Tibial artery (tissue), 4 donors: ENCODE measurements around the gene SYNE3.

Experiments used
- DNase-seq, 2 donors: peaks; one replicate each; pipeline ENCODE4 v3.0.0-alpha.2; 2019
- H3K27ac ChIP-seq, 2 donors: fragments of 200-600 bp; sonication (generic) in 1 of 2; 1 replicate in 1 of 2; 2 replicates in 1 of 2; pipeline ENCODE4 v1.5.1; 2018 to 2019; ENCODE audit warnings: mild to moderate bottlenecking in 1 of 2
- H3K27me3 ChIP-seq, 2 donors: fragments of 200-600 bp; sonication (generic) in 1 of 2; one replicate each; pipeline versions ENCODE4 v1.5.1 to v1.6.0; 2016 to 2019
- H3K36me3 ChIP-seq, 3 donors: fragments of 200-600 bp; sonication (generic) in 2 of 3; one replicate each; pipeline ENCODE4 v1.5.1; 2016 to 2019; ENCODE audit warnings: mild to moderate bottlenecking in 2 of 3
- H3K4me1 ChIP-seq, 4 donors: fragments of 200-600 bp; sonication (generic) in 2 of 4; 1 replicate in 3 of 4; 2 replicates in 1 of 4; pipeline ENCODE4 v1.5.1; 2016 to 2019
- H3K4me3 ChIP-seq, 2 donors: fragments of 200-600 bp; sonication (generic) in 1 of 2; 1 replicate in 1 of 2; 2 replicates in 1 of 2; pipeline ENCODE4 v1.5.1; 2018 to 2019; ENCODE audit warnings: mild to moderate bottlenecking in 2 of 2
- H3K9me3 ChIP-seq, 3 donors: fragments of 200-600 bp; sonication (generic) in 1 of 3; one replicate each; pipeline ENCODE4 v1.5.1; 2016 to 2019
- CTCF ChIP-seq, 2 experiments: fragments of 200-600 bp in 1 of 2; fragments of 450-650 bp in 1 of 2; IDR thresholded peaks; one replicate each; pipeline ENCODE4 v1.5.1; 2017 to 2019; ENCODE audit warnings: antibody characterized with exemption in 2 of 2, mild to moderate bottlenecking in 1 of 2, moderate library complexity in 1 of 2
- intact Hi-C: fragments of 100-400 bp; cut with DNase I; formaldehyde crosslinking; loops from one replicate; pipeline ENCODE4 v1.15.0; 2023; ENCODE audit warnings: low total_unique reads

The SYNE3 gene

DNA sequence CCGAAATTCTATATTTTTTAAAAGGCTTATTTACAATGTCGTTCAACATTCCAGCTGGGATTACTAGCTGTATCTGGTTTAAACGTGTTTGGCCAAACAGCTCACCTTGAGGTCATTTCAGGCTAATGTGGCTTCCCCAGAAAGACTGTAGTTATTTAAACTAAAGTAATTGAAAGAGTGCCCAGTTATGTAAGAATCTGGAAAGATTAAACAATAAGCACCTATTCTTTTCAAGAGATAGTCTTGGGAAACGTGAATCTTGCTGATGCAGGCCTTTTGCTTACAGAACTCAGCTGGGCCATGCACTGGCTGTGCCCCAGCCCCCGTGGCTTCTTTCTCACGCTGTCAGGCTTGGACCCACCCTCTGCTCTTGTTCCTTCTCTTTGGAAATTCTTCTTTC is 42.8 kb upstream of the SYNE3 start:
- no peaks in the 10 kb centered on the region for H3K9me3 ChIP-seq
- no peak overlapping the region for H3K4me3 ChIP-seq
- intact Hi-C loops: no loop called here
- no peak for TF ChIP-seq CTCF (IDR thresholded peaks at IDR 0.05)
- H3K4me1 ChIP-seq: no peaks in the 10 kb centered on the region
- no peak for DNase-seq
- H3K27me3 ChIP-seq: no peaks in the 10 kb centered on the region
- no peak overlapping the region for H3K27ac ChIP-seq
- no peaks in the 10 kb centered on the region for H3K36me3 ChIP-seq

GRCh38 chr14:95557832-95558231 is 41.4 kb upstream of the SYNE3 start:
- no peaks in the 10 kb centered on the region for H3K36me3 ChIP-seq
- H3K27ac ChIP-seq: no peak overlapping the region
- no peak overlapping the region for H3K4me3 ChIP-seq
- DNase-seq: no peak
- no peaks in the 10 kb centered on the region for H3K9me3 ChIP-seq
- TF ChIP-seq CTCF (IDR thresholded peaks at IDR 0.05): no peak
- intact Hi-C loops: no loop called here
- no peaks in the 10 kb centered on the region for H3K27me3 ChIP-seq
- no peaks in the 10 kb centered on the region for H3K4me1 ChIP-seq

GRCh38 chr14:95557291-95557690 is 40.8 kb upstream of the SYNE3 start:
- Histone ChIP-seq H3K27me3 (no peaks in the 10 kb centered on the region), H3K9me3 (no peaks in the 10 kb centered on the region), H3K4me3 (no peak overlapping the region), H3K36me3 (no peaks in the 10 kb centered on the region), H3K4me1 (no peaks in the 10 kb centered on the region), H3K27ac (no peak overlapping the region)
- intact Hi-C loops: no loop called here
- no peak for DNase-seq
- no peak for TF ChIP-seq CTCF (IDR thresholded peaks at IDR 0.05)

GRCh38 chr14:95555053-95555452 is 38.6 kb upstream of the SYNE3 start:
- no peaks in the 10 kb centered on the region for H3K36me3 ChIP-seq
- TF ChIP-seq CTCF (IDR thresholded peaks at IDR 0.05): no peak
- H3K4me1 ChIP-seq: no peaks in the 10 kb centered on the region
- H3K9me3 ChIP-seq: no peaks in the 10 kb centered on the region
- no peaks in the 10 kb centered on the region for H3K27me3 ChIP-seq
- H3K27ac ChIP-seq: no peak overlapping the region
- intact Hi-C loops: no loop called here
- no peak for DNase-seq
- no peak overlapping the region for H3K4me3 ChIP-seq

DNA sequence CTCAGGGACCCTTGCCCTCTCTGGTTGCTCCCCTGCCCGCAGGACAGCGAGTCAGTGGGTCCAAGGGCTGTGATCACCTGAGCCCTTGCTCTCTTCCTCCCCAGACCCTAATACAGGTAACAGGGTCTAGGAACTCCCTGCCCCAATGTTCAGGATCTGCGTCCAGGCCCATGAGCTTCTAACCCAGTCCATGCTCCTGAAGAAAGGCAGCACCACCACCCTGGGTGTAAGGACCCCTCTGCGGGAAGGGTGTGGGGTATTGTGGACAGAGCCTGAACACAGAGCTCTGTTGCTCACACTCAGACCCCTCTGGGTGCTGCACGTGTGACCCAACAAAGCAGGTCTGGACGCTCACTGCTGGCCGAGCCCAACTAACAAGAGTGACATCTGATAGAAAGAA is 36.7 kb upstream of the SYNE3 start:
- no peaks in the 10 kb centered on the region for H3K27me3 ChIP-seq
- no peaks in the 10 kb centered on the region for H3K9me3 ChIP-seq
- H3K36me3 ChIP-seq: no peaks in the 10 kb centered on the region
- H3K4me1 ChIP-seq: peaks cover 0 to 3% (median 0%) of the 10 kb centered on the region in 4 donors
- no peak overlapping the region for H3K4me3 ChIP-seq
- no peak for DNase-seq
- H3K27ac ChIP-seq: no peak overlapping the region
- TF ChIP-seq CTCF (IDR thresholded peaks at IDR 0.05): no peak
- intact Hi-C loops: no loop called here

DNA sequence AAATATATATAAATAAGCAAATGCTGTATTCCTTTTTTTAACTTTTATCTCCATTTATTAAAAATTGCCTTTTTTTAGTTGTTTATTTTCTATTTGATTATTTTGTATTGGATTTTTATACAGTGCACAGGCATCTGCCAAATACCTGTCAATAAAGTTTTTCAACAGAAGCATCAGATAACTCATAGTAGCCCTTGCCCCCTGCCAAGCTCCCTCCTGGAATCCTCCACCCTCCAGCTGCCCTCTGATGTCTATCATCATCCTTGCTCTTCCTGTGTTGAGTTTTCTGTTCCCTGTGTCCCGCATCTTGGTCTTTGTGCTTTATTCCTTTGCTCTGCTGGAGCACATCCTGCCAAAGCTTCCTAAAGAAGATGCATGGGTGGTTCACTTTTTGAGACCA is 35.0 kb upstream of the SYNE3 start:
- no peaks in the 10 kb centered on the region for H3K9me3 ChIP-seq
- intact Hi-C loops: no loop called here
- H3K36me3 ChIP-seq: no peaks in the 10 kb centered on the region
- no peak overlapping the region for H3K4me3 ChIP-seq
- H3K27me3 ChIP-seq: no peaks in the 10 kb centered on the region
- DNase-seq: no peak
- no peak for TF ChIP-seq CTCF (IDR thresholded peaks at IDR 0.05)
- no peak overlapping the region for H3K27ac ChIP-seq
- peaks cover 0 to 15% (median 11%) of the 10 kb centered on the region in 4 donors for H3K4me1 ChIP-seq
